IPS-18c (cell line): ENCODE results near the gene LDLRAD2.

Experiments
- H3K4me3 ChIP-seq: 2 replicates; pipeline ENCODE4 v1.7.0; 2013; ENCODE audit warnings: low read depth, mild to moderate bottlenecking, low read length, moderate library complexity; ENCODE audit not compliant: insufficient read depth
- H3K9me3 ChIP-seq: one replicate; pipeline ENCODE4 v1.6.1; 2013; ENCODE audit warnings: mild to moderate bottlenecking, low read length, moderate library complexity; ENCODE audit not compliant: control insufficient read depth, insufficient read depth

The LDLRAD2 gene

GRCh38 chr1:21848524-21849174, 36.6 kb downstream of the LDLRAD2 start:
- no peak overlapping the region for H3K4me3 ChIP-seq
- H3K9me3 ChIP-seq, result no peaks in the 10 kb centered on the region

DNA sequence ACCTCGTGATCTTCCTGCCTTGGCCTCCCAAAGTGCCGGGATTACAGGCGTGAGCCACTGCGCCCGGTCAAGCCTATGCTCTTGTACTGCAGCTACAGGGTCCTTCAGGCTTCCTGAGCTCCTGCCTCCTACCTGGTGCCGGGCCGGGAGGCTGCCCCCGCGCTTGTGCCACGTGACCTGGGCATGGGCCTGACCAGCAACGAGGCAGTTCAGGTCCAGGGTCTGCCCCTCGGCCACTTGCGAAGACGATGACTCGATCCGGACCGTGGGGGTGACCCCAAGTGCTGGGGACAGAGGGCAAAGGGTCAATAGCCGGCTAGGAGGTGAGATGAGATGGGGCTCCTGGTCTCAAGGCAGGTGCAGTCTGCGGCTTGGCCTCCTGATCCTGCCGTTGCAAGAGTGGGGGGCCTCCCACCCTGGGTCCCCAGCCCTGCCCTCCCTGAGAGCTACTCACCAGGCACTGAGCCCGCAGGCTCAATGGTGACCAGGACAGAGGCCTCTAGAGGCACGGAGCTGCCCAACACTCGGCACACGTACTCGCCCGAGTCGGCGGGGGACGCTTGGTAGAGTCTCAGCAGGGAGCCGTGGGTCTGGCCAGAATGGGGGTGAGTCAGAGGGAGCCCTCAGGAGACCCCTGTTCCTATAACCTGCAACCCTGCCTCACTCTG, 38.0 kb downstream of the LDLRAD2 start:
- no peak overlapping the region for H3K4me3 ChIP-seq
- no peaks in the 10 kb centered on the region for H3K9me3 ChIP-seq

DNA sequence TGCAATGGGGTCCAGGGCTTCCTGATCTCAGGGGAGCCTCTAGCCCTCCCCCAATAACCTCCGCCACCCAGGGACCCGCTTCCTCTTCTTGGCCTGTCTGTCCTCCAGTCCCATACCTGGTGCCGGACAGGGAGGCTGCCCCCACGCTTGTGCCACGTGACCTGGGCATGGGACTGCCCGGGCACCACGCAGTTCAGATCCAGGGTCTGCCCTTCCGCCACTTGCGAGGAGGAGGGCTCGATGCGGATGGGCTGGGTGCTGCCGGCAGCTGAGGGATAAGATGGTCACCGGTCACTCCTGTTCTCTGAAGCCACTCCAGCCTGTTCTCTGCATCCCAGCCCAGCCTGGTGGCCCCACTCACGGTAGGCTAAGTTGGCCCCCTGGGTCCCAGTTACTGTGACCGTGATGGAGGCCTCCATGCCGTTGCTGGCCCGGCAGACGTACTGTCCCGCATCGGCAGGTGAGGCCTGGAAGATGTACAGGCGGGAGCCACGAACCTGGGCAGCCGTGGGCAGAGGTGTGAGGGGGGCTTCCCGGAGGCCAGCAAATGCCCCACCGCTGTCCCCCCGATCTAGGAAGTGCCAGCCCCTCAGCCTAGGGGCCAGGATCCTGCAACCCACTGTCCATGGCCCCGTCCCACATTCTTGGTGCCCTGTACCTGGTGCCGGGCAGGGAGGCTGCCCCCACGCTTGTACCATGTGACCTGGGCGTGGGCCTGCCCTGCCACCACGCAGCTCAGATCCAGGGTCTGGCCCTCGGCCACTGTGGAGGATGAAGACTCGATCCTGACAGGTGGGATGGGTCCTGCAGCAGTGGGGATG, 39.6 kb downstream of the LDLRAD2 start:
- Histone ChIP-seq H3K9me3 (no peaks in the 10 kb centered on the region), H3K4me3 (no peak overlapping the region)

- Histone ChIP-seq H3K9me3 (no peaks in the 10 kb centered on the region), H3K4me3 (no peak overlapping the region)
These were observed 40.4 kb downstream of the LDLRAD2 start for GRCh38 chr1:21852282-21853130.

DNA sequence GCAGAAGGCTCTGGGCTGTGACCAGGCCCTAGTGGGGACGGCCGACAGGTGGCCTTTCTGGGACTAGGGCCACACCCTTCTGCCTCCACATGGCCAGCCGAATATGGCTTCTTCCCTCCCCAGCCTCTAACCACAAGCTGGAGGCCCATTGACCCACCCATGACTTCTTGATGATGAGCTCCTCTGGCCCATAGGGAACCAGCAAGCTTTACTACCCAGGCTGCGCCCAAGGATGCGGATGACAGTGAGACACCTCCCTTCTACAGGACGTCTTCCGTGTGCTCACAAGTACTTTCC, 41.0 kb downstream of the LDLRAD2 start:
- no peak overlapping the region for H3K4me3 ChIP-seq
- no peaks in the 10 kb centered on the region for H3K9me3 ChIP-seq

DNA sequence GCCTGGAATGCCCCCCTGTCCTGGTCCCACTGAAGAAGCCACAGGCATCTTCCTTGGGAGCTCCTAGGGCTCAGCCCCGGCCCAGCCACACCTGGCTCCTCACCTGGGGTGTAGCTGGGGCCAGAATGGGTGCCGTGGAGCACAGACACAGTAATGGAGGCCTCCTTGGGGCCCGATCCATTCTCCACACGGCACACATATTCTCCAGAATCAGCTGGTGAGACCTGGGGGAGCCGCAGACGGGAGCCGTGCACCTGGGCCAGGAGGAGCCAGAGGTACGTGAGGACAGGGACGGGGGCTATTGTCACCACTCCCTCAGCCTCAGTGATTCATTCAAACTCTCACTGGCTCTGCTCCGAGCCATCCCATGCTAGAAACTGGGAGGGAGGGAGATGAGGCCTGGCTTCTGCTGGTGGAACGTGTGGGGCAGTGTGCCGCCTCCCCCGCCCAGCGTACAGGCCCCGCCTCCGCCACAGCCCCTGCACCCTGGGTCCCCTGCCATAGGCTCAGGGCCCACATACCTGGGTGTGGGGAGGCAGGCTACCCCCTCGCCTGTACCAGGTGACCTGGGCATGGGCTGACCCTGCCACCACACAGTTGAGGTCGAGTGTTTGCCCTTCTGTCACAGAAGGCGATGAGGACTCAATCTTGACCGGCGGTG, 42.2 kb downstream of the LDLRAD2 start:
- Histone ChIP-seq H3K9me3 (no peaks in the 10 kb centered on the region), H3K4me3 (no peak overlapping the region)

DNA sequence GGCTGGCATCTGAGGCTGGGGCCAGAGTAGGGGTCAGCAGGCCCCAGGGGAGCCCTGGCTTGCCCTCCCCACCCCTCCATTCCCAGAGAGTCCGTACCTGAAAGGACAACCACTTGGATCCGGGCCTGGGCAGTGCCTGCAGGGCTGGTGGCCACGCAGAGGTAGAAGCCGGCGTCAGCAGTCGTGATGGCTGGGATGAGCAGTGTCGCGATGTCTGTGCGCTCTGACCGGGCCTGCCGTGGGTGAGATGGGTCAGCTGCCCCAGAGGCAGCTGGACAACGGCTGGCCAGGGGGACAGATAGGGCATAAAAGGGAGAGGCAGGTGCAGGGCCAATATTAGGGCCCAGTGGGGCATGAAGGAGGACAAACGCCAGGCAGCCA, 42.7 kb downstream of the LDLRAD2 start:
- H3K4me3 ChIP-seq, result no peak overlapping the region
- no peaks in the 10 kb centered on the region for H3K9me3 ChIP-seq

- no peaks in the 10 kb centered on the region for H3K9me3 ChIP-seq
- no peak overlapping the region for H3K4me3 ChIP-seq
These were observed 43.4 kb downstream of the LDLRAD2 start for GRCh38 chr1:21855257-21856096.

DNA sequence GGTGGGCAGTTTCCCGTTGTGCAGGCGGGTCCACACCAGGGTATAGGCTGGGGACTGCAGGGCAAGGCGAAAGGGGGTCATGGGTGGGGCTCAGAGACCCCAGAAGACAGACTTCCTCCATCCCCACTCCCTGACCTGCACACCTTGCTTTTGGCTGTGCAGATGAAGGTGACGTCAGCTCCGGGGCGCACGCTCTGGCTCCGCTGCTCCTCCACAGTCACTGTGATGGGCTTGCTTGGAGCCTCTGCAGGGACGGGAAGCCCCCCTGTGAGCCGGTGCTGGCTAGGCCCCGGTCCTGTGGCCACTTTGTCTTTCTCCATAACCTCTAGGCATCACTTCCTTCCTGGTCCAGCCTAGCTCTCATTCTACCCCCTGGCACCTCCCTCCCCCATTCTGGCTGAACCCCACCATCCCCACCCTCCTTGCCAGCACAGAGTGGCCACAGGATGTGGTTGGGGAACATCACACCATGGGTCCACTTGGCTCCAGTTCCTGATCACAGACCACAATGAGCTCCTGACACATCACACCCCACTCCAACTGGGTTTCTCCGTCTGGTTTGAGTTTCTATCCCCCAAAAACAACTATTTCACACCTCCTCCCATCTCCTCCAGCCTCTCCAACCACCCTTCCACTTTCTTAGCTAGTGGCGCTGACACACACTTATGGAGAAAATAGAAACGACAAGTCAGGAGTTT, 45.2 kb downstream of the LDLRAD2 start:
- H3K4me3 ChIP-seq, result no peak overlapping the region
- H3K9me3 ChIP-seq, result no peaks in the 10 kb centered on the region

DNA sequence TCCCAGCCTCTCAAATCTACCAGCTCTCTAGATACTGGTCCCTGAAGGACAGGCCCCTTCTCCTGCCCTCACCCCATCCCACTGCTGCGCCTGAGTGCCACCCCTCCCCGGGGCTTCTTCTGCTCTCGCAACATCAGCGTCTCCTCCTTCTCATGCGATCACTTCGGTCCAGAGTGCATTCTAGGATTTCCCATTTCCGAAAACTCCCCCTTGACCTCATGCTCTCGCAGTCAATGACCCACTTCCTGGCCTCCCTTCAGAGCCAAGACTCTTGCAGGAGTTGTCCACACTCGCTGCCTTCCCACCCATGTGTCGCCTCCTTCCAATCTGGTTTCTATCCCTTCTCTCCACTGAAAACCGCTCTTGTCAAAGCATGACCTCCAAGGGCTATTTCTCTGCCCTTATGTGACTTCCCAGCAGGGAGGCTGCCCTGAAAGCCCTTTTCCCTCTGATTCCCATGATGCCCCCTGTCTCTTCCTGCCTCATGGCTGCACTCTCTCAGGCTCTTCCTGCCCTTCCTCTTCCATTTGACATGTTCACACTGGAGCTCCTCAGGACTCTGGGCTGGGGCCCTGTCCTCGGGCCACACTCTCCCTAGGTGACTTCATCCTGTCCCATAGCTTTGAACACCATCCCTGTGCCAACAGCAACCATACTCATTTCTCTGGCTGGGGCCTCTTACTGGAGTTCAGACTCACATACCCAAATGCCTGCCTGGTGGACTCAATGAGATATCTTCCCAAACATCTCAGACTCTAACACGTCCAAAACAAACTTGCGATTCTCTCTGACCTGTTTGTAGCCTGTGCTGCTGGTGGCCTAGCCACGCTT, 46.0 kb downstream of the LDLRAD2 start:
- no peak overlapping the region for H3K4me3 ChIP-seq
- no peaks in the 10 kb centered on the region for H3K9me3 ChIP-seq

GRCh38 chr1:21859669-21860179, 47.7 kb downstream of the LDLRAD2 start:
- Histone ChIP-seq H3K9me3 (no peaks in the 10 kb centered on the region), H3K4me3 (no peak overlapping the region)

GRCh38 chr1:21860971-21861370, 48.9 kb downstream of the LDLRAD2 start:
- Histone ChIP-seq H3K4me3 (no peak overlapping the region), H3K9me3 (no peaks in the 10 kb centered on the region)

DNA sequence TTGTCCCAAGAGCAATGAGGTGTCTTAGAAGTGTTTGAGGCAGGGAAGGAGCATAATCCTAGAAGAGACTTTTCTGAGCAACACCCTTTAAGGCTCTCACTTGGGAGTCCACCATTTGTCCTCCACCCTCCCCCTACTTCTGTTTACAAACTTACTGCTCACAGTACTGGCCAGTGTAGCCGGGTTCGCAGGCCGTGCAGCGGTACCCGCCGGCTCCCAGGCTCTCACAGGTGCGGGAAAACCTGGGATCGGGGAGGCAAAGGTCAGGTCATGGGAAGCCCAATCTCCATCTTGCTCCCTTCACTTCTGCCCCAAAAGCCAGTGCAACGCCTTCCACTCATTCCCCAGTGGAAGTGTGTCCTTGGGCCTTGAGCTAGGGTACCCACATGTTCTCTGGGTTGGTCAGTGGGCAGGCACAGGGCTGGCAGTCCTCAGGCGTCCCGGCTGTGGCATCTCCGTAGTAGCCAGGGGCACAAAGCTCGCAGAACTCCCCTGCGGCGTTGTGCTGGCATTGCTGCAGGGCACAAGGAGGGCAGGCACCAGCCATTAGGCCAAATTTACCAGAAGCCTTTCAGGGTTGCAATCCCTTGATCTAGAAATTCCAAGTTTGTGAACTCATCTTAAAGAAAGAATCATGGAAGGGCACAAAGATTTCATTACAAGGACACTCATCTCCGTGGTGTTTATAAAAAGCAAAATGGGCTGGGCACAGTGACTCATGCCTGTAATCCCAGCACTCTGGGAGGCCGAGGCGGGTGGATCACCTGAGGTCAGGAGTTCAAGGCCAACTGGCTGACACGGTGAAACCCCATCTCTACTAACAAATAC, 49.8 kb downstream of the LDLRAD2 start:
- H3K9me3 ChIP-seq, result no peaks in the 10 kb centered on the region

DNA sequence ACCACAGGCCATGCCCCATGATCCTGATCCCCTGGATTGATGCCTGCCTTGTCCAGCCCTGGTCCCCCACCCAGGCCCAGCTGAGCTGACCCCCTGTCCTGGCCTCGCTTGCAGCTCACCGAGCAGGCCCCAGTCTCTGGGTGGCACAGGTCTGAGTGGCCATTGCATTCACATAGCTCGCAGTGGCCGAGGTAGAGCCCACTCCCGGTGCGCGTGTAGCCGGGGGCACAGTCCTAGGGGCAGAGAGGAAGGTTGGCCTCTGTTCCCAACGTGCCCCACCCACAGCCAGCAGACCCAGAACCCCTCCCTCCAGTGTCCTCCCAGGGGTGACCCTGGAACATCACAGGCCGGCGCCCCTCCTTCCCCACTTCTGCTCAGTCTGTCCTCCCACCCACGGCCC, 51.9 kb downstream of the LDLRAD2 start:
- Histone ChIP-seq H3K9me3 (no peaks in the 10 kb centered on the region), H3K4me3 (no peak overlapping the region)

More for the DNA sequence above, 49.8 kb downstream of the LDLRAD2 start:
- no peak overlapping the region for H3K4me3 ChIP-seq
